Spleen (tissue), 11 donors: Measurements from ENCODE around the gene MYOF. TPM values are rescaled to one million over a fixed set of nuclear protein-coding genes. Genes with fewer than 3 reads are reported as not detected.

Experiments used
- DNase-seq: peaks from one replicate; pipeline ENCODE4 v3.0.0-alpha.2; 2020
- H3K27ac ChIP-seq, 8 donors: fragments of 200-600 bp; sonication (generic) in 7 of 8; 1 replicate in 4 of 8; 2 replicates in 4 of 8; pipeline versions ENCODE4 v1.5.0 to v1.8.0; 2016 to 2021; ENCODE audit warnings: inconsistent platforms in 4 of 8, mild to moderate bottlenecking in 4 of 8, moderate library complexity in 1 of 8
- H3K27me3 ChIP-seq, 7 donors: fragments of 200-600 bp; sonication (generic) in 6 of 7; replicated peaks in 1 of 7; 1 replicate in 4 of 7; 2 replicates in 3 of 7; pipeline versions ENCODE4 v1.5.0 to v1.8.0; 2016 to 2021; ENCODE audit warnings: inconsistent platforms in 3 of 7, mild to moderate bottlenecking in 1 of 7
- H3K36me3 ChIP-seq, 6 donors: fragments of 200-600 bp; sonication (generic) in 5 of 6; 1 replicate in 4 of 6; 2 replicates in 2 of 6; pipeline versions ENCODE4 v1.5.0 to v1.8.0; 2016 to 2021; ENCODE audit warnings: inconsistent platforms in 2 of 6
- H3K4me1 ChIP-seq, 6 donors: fragments of 200-600 bp; sonication (generic) in 5 of 6; 1 replicate in 3 of 6; 2 replicates in 3 of 6; pipeline versions ENCODE4 v1.5.0 to v1.8.0; 2016 to 2021; ENCODE audit warnings: inconsistent platforms in 3 of 6
- H3K4me3 ChIP-seq, 8 donors: fragments of 200-600 bp; sonication (generic) in 7 of 8; 1 replicate in 4 of 8; 2 replicates in 4 of 8; pipeline versions ENCODE4 v1.5.0 to v1.8.0; 2016 to 2021; ENCODE audit warnings: inconsistent platforms in 4 of 8, mild to moderate bottlenecking in 4 of 8, moderate library complexity in 2 of 8
- H3K9me3 ChIP-seq, 8 donors: fragments of 200-600 bp; sonication (generic) in 7 of 8; 1 replicate in 4 of 8; 2 replicates in 4 of 8; pipeline versions ENCODE4 v1.5.0 to v1.8.0; 2016 to 2021; ENCODE audit warnings: inconsistent platforms in 4 of 8
- POLR2A ChIP-seq, 3 donors: fragments of 450-650 bp; IDR thresholded peaks; one replicate each; pipeline ENCODE4 v1.5.1; 2017; ENCODE audit warnings: antibody characterized with exemption in 3 of 3, mild to moderate bottlenecking in 1 of 3
- POLR2AphosphoS5 ChIP-seq, 3 donors: sonication (generic); formaldehyde crosslinking; IDR thresholded peaks; one replicate each; pipeline ENCODE4 v1.5.1; 2017; ENCODE audit warnings: antibody characterized with exemption in 3 of 3
- WGBS, 5 donors: extraction: QIAGEN DNeasy Blood & Tissue Kit in 3 of 5; methylation state at CpG; one replicate each; pipeline versions ENCODE4 v1.1.5 to v1.1.7; 2013 to 2018; 5-methylcytosine and 5-hydroxymethylcytosine counted together
- intact Hi-C: fragments of 100-400 bp; cut with DNase I; formaldehyde crosslinking; loops from one replicate; pipeline ENCODE4 v1.15.0; 2023; ENCODE audit warnings: low total_unique reads
- polyA plus RNA-seq, 3 donors: library from polyadenylated mRNA; stranded (reverse); fragments of 200-250 nt; gene quantifications; one replicate each; pipeline ENCODE4 v1.2.1, GENCODE V29; 2013
- total RNA-seq, 7 donors: library from RNA; depleted of rRNA in 3 of 7; stranded (reverse); fragments of >200 nt in 3 of 7; fragmentation: NEBNext Ultra II Directional in 4 of 7; extraction: Animal tissue kit (Norgen Biotek cat#: 25700) in 4 of 7; gene quantifications; one replicate each; pipeline versions ENCODE4 v1.1.0 to v1.2.1, GENCODE V29; 2016 to 2021
- TF ChIP-seq, protein P1 (sequence below), 11 experiments: fragments of 200-600 bp in 7 of 11; fragments of 450-650 bp in 4 of 11; sonication (generic) in 4 of 11; IDR thresholded peaks in 8 of 11; conservative IDR thresholded peaks in 3 of 11; 1 replicate in 7 of 11; 2 replicates in 4 of 11; pipeline versions ENCODE4 v1.4.0 to v1.8.0; 2016 to 2021; ENCODE audit warnings: antibody characterized with exemption in 11 of 11, inconsistent platforms in 4 of 11, mild to moderate bottlenecking in 1 of 11
- donor health status: healthy with polysubstance abuse.
- donor health status: DM: no; HTN: no; CAD: no; lungs with moderate emphysema.
- donor health status: DM: no; HTN: no; CAD: no.
- donor health status: Bipolar disorder and iron deficiency.
- donor health status: healthy.
- donor health status: DM: no; HTN: no; CAD: no.
- donor health status: DM: yes; HTN: yes; CAD: no.

The MYOF gene
- total and polyA plus RNA-seq, 10 donors = 1.5 to 50.8 (median 20.9) TPM

DNA sequence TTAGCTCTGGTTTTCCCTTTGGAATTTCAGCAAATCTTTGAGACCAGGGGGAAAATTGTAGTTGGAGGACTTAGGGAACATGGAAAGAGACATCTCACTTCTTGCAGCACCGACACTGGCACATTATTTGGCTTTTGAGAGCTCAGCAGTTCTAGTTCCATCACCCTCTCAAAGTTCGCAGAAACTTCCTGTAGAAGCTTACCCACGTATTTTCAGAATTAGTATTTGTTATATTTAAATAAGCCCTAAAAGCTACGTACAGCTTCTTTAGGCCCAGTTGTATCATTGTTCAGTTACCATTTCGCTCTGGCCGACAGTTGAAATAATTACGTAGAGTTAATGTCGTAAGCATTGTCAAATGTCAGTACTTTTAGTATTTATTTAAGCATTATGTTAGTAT, 27.7 kb upstream of the MYOF start:
- no peaks in the 10 kb centered on the region for H3K9me3 ChIP-seq
- peaks cover 0 to 12% (median 3%) of the 10 kb centered on the region in 6 donors for H3K4me1 ChIP-seq
- intact Hi-C loops = no loop called here
- DNase-seq = no peak
- no peak for TF ChIP-seq POLR2AphosphoS5 (IDR thresholded peaks at IDR 0.05)
- TF ChIP-seq, protein P1, sequence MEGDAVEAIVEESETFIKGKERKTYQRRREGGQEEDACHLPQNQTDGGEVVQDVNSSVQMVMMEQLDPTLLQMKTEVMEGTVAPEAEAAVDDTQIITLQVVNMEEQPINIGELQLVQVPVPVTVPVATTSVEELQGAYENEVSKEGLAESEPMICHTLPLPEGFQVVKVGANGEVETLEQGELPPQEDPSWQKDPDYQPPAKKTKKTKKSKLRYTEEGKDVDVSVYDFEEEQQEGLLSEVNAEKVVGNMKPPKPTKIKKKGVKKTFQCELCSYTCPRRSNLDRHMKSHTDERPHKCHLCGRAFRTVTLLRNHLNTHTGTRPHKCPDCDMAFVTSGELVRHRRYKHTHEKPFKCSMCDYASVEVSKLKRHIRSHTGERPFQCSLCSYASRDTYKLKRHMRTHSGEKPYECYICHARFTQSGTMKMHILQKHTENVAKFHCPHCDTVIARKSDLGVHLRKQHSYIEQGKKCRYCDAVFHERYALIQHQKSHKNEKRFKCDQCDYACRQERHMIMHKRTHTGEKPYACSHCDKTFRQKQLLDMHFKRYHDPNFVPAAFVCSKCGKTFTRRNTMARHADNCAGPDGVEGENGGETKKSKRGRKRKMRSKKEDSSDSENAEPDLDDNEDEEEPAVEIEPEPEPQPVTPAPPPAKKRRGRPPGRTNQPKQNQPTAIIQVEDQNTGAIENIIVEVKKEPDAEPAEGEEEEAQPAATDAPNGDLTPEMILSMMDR (IDR thresholded peaks at IDR 0.05 in 8 of 11, conservative IDR thresholded peaks at IDR 0.05 in 3 of 11) = no peak
- no peak for TF ChIP-seq POLR2A (IDR thresholded peaks at IDR 0.05)
- 83 to 88% (median 85%) methylated on average over 8 of the region's 8 CpGs for WGBS, 5 donors
- no peak overlapping the region for H3K27ac ChIP-seq
- H3K27me3 ChIP-seq = no peaks in the 10 kb centered on the region
- peaks cover 0 to 21% (median 0%) of the 10 kb centered on the region in 6 donors for H3K36me3 ChIP-seq
- H3K4me3 ChIP-seq = no peak overlapping the region

DNA sequence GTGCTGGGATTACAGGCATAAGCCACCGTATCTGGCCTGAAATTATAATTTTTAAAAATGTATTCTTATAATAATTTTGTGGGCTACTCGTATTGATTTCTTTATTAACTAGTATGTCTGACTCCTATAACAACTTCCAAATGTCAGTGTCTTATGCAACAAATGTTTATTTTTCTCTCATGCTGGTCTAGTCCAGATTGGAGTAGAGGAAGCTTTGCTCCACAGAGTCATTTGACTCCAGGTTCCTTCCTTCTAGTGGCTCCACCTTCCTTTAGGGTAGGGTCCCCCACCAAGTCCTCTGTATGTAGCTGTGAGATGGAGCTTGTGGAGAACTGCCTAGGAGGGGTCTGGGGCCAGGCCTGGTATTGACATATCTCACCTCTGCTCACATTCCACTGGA, 22.9 kb upstream of the MYOF start:
- intact Hi-C loops = no loop called here
- TF ChIP-seq POLR2A (IDR thresholded peaks at IDR 0.05) (no peak), POLR2AphosphoS5 (IDR thresholded peaks at IDR 0.05) (no peak)
- TF ChIP-seq, protein P1 (IDR thresholded peaks at IDR 0.05 in 8 of 11, conservative IDR thresholded peaks at IDR 0.05 in 3 of 11) = no peak
- no peak overlapping the region for H3K27ac ChIP-seq
- no peaks in the 10 kb centered on the region for H3K27me3 ChIP-seq
- no peaks in the 10 kb centered on the region for H3K9me3 ChIP-seq
- no peaks in the 10 kb centered on the region for H3K4me1 ChIP-seq
- 92 to 99% (median 94%) methylated on average over 2 of the region's 2 CpGs for WGBS, 5 donors
- no peak for DNase-seq
- no peak overlapping the region for H3K4me3 ChIP-seq
- H3K36me3 ChIP-seq = peaks cover 0 to 23% (median 0%) of the 10 kb centered on the region in 6 donors

DNA sequence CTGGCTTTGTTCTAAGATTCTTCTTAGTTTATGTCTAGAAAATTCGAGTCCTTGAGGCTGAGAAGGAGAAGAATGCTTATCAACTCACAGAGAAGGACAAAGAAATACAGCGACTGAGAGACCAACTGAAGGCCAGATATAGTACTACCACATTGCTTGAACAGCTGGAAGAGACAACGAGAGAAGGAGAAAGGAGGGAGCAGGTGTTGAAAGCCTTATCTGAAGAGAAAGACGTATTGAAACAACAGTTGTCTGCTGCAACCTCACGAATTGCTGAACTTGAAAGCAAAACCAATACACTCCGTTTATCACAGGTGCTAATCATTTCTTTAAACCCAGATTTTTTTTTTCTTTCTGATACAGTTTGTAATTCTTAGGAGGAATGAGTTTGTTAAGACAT, 20.9 kb upstream of the MYOF start:
- no peaks in the 10 kb centered on the region for H3K27me3 ChIP-seq
- no peaks in the 10 kb centered on the region for H3K9me3 ChIP-seq
- peaks cover 0 to 22% (median 0%) of the 10 kb centered on the region in 6 donors for H3K36me3 ChIP-seq
- no peak overlapping the region for H3K27ac ChIP-seq
- peaks cover 0 to 10% (median 2%) of the 10 kb centered on the region in 6 donors for H3K4me1 ChIP-seq
- no peak overlapping the region for H3K4me3 ChIP-seq
- intact Hi-C loops = no loop called here
- no peak for DNase-seq
- TF ChIP-seq POLR2AphosphoS5 (IDR thresholded peaks at IDR 0.05) (no peak), POLR2A (IDR thresholded peaks at IDR 0.05) (no peak)
- TF ChIP-seq, protein P1 (IDR thresholded peaks at IDR 0.05 in 8 of 11, conservative IDR thresholded peaks at IDR 0.05 in 3 of 11) = no peak
- WGBS, 5 donors = 73 to 82% (median 79%) methylated on average over 6 of the region's 6 CpGs

DNA sequence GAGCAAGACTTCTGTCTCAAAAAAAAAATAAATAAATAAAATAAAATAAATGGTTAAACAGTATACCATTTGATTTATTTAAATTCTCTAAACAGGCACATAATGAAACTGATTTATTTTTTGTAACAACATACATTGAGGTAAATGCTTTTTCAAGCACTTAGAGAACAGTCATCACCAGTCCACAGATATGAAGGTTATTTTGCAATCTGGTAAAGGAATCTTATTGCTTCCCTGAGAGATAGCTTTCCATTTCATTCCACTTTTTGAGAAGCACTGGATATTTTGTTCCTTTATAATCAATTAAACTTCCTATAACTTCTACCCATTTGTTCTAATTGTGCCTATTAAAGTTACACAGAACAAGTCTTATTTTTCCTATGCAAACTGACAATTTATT, 19.5 kb upstream of the MYOF start:
- TF ChIP-seq, protein P1 (IDR thresholded peaks at IDR 0.05 in 8 of 11, conservative IDR thresholded peaks at IDR 0.05 in 3 of 11) = no peak
- TF ChIP-seq POLR2A (IDR thresholded peaks at IDR 0.05) (no peak), POLR2AphosphoS5 (IDR thresholded peaks at IDR 0.05) (no peak)
- Histone ChIP-seq H3K27ac (no peak overlapping the region), H3K36me3 (peaks cover 0 to 14% (median 0%) of the 10 kb centered on the region in 6 donors), H3K9me3 (no peaks in the 10 kb centered on the region), H3K27me3 (no peaks in the 10 kb centered on the region), H3K4me1 (peaks cover 0 to 24% (median 6%) of the 10 kb centered on the region in 6 donors), H3K4me3 (no peak overlapping the region)
- intact Hi-C loops = no loop called here
- DNase-seq = no peak
